Transverse colon (tissue), 4 donors: ENCODE measurements around the gene WDR45. TPM values are rescaled to one million over a fixed set of nuclear protein-coding genes. Genes with fewer than 3 reads are reported as not detected.

Experiments used
- DNase-seq: peaks from one replicate; pipeline ENCODE4 v3.0.0-alpha.2; 2019
- H3K27ac ChIP-seq, 4 donors: fragments of 200-600 bp; sonication (generic); 2 replicates each; pipeline ENCODE4 v1.5.1; 2016 to 2018; ENCODE audit warnings: inconsistent platforms in 4 of 4
- H3K27me3 ChIP-seq: fragments of 200-600 bp; sonication (generic); 2 replicates; pipeline ENCODE4 v1.5.1; 2017; ENCODE audit warnings: inconsistent platforms
- H3K36me3 ChIP-seq, 4 donors: fragments of 200-600 bp; sonication (generic); 2 replicates each; pipeline ENCODE4 v1.5.1; 2017 to 2019; ENCODE audit warnings: inconsistent platforms in 4 of 4
- H3K4me1 ChIP-seq, 4 donors: fragments of 200-600 bp; sonication (generic); 2 replicates each; pipeline ENCODE4 v1.5.1; 2017 to 2020; ENCODE audit warnings: inconsistent platforms in 4 of 4
- H3K4me3 ChIP-seq, 4 donors: fragments of 200-600 bp; sonication (generic); 1 replicate in 1 of 4; 2 replicates in 3 of 4; pipeline versions ENCODE4 v1.5.1 to v1.6.1; 2017 to 2019; ENCODE audit warnings: inconsistent platforms in 4 of 4
- H3K9me3 ChIP-seq, 2 donors: fragments of 200-600 bp; sonication (generic); 2 replicates each; pipeline ENCODE4 v1.5.1; 2017 to 2019; ENCODE audit warnings: inconsistent platforms in 2 of 2
- CTCF ChIP-seq, 5 experiments: fragments of 200-600 bp in 3 of 5; fragments of 450-650 bp in 2 of 5; sonication (generic) in 3 of 5; IDR thresholded peaks; 1 replicate in 2 of 5; 2 replicates in 3 of 5; pipeline ENCODE4 v1.5.1; 2016 to 2017; ENCODE audit warnings: antibody characterized with exemption in 5 of 5, inconsistent platforms in 3 of 5, mild to moderate bottlenecking in 2 of 5, moderate library complexity in 1 of 5
- EP300 ChIP-seq: sonication (generic); formaldehyde crosslinking; IDR thresholded peaks from one replicate; pipeline ENCODE4 v1.6.1; 2017; ENCODE audit warnings: antibody characterized with exemption, low read depth
- POLR2A ChIP-seq: fragments of 450-650 bp; IDR thresholded peaks from one replicate; pipeline ENCODE4 v1.6.1; 2016; ENCODE audit warnings: antibody characterized with exemption, mild to moderate bottlenecking, moderate library complexity
- POLR2AphosphoS5 ChIP-seq, 3 donors: sonication (generic); formaldehyde crosslinking; IDR thresholded peaks; one replicate each; pipeline ENCODE4 v1.6.1; 2016; ENCODE audit warnings: antibody characterized with exemption in 3 of 3
- WGBS, 2 donors: methylation state at CpG; one replicate each; pipeline ENCODE4 v1.1.5; 2018; ENCODE audit warnings: low coverage in 1 of 2; 5-methylcytosine and 5-hydroxymethylcytosine counted together
- in situ Hi-C, 4 donors: fragments of 200-750 bp; cut with MboI; loops; one replicate each; pipeline versions ENCODE4 v1.15.0 to v1.15.1; 2017; ENCODE audit warnings: low sequenced_read_pairs in 3 of 4, low pct_ligation_motif_present in 1 of 4, low pct_unique_long_range_greater_than_20kb in 1 of 4
- intact Hi-C: fragments of 100-400 bp; cut with DNase I; formaldehyde crosslinking; loops from one replicate; pipeline ENCODE4 v1.15.1; 2023; ENCODE audit warnings: low total_unique reads
- total RNA-seq, 4 donors: library from RNA; depleted of rRNA; stranded (reverse); fragments of >200 nt; gene quantifications; one replicate each; pipeline ENCODE4 v1.1.0, GENCODE V29; 2016

Gene WDR45
- total RNA-seq, 4 donors from 2014 or later, result 73.5 to 205 (median 117) TPM

- DNase-seq, result no peak
- H3K27me3 ChIP-seq, result no peaks in the 10 kb centered on the region
- H3K4me1 ChIP-seq, result peaks cover 0 to 22% (median 7%) of the 10 kb centered on the region in 4 donors
- H3K36me3 ChIP-seq, result no peaks in the 10 kb centered on the region
- no peak overlapping the region for H3K4me3 ChIP-seq
- H3K9me3 ChIP-seq, result no peaks in the 10 kb centered on the region
- intact Hi-C loops (no loop called here), in situ Hi-C loops (no loop called here)
- TF ChIP-seq EP300 (no peak), POLR2AphosphoS5 (IDR thresholded peaks at IDR 0.05) (no peak), POLR2A (no peak), CTCF (IDR thresholded peaks at IDR 0.05) (no peak)
- WGBS, 2 donors, result 91% methylated on average over 13 of the region's 13 CpGs; no CpG with 5 or more reads in 1 of the 2 donors
- no peak overlapping the region for H3K27ac ChIP-seq
Observed at GRCh38 chrX:49075347-49075746, 4.3 kb downstream of the WDR45 start.

- Histone ChIP-seq H3K36me3 (no peaks in the 10 kb centered on the region), H3K27me3 (no peaks in the 10 kb centered on the region), H3K27ac (peak within 1 kb of the TSS; percentile 71 to 86 (median 78)), H3K4me1 (peaks cover 0 to 20% (median 4%) of the 10 kb centered on the region in 4 donors), H3K9me3 (no peaks in the 10 kb centered on the region), H3K4me3 (peak within 1 kb of the TSS; percentile 25 to 48 (median 40))
- TF ChIP-seq POLR2A, result peak; percentile 44
- TF ChIP-seq CTCF (IDR thresholded peaks at IDR 0.05), result peak in 1 of 5 experiments; percentile 15
- no peak for TF ChIP-seq EP300
- peak; percentile 72 to 85 (median 73) for TF ChIP-seq POLR2AphosphoS5 (IDR thresholded peaks at IDR 0.05)
- in situ Hi-C loops, result no loop called here
- intact Hi-C loops, result no loop called here
- 59% methylated on average over 61 of the region's 61 CpGs; no CpG with 5 or more reads in 1 of the 2 donors for WGBS, 2 donors
- peak; percentile 94 for DNase-seq
Observed at GRCh38 chrX:49073601-49074575, 5.8 kb downstream of the WDR45 start, which contains the start of gene PRAF2. PRAF2 (minus strand) TSS chrX:49074002; CDS start chrX:49073987, 15 bp downstream.

GRCh38 chrX:49072712-49073095 lies 7.0 kb downstream of the WDR45 start:
- intact Hi-C loops, result no loop called here
- Histone ChIP-seq H3K4me1 (peaks cover 0 to 16% (median 2%) of the 10 kb centered on the region in 4 donors), H3K27ac (peak overlapping the region; percentile 59 to 86 (median 70)), H3K36me3 (no peaks in the 10 kb centered on the region), H3K9me3 (no peaks in the 10 kb centered on the region), H3K27me3 (no peaks in the 10 kb centered on the region), H3K4me3 (peak overlapping the region in 3 of 4 donors; percentile 20 to 48 (median 23))
- WGBS, 2 donors, result 70 to 71% methylated on average over 4 to 10 of the region's 10 CpGs
- DNase-seq, result no peak
- in situ Hi-C loops, result no loop called here
- TF ChIP-seq POLR2AphosphoS5 (IDR thresholded peaks at IDR 0.05), result no peak
- TF ChIP-seq POLR2A, result no peak
- TF ChIP-seq EP300, result no peak
- TF ChIP-seq CTCF (IDR thresholded peaks at IDR 0.05), result no peak
